ENCODE measurements around the gene SSH3.

DNA sequence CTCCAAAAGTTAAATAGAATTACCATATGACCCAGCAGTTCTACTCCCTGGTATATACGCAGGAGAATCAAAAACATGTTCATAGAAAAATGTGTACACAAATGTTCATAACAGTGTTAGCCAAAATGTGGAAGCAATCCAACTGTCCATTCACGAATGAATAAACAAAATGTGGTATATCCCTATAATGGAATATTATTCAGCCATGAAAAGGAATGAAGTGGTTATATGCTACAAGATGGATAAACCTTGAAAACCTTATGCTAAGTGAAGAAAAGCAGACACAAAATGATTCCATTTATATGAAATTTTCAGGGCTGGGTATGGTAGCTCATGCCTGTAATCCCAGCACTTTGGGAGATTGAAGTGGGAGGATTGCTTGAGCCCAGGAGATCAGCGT lies 33.9 kb downstream of the SSH3 start:
- TF ChIP-seq POLR2A (IDR thresholded peaks at IDR 0.05; ENCODE audit: low read length) (no peak), GATA1 (IDR thresholded peaks at IDR 0.05; ENCODE audit: low read depth, low read length) (no peak)
